PC-3 (cell line): ENCODE results near the gene ADAM15.

Experiments
- CTCF ChIP-seq: fragments of 300-600 bp; sonication (generic); conservative IDR thresholded peaks from 2 replicates; pipeline ENCODE4 v1.5.1; 2017; ENCODE audit warnings: antibody characterized with exemption, low read depth, mild to moderate bottlenecking, low read length
- EZH2 ChIP-seq: fragments of 300-600 bp; sonication (generic); IDR thresholded peaks from one replicate; pipeline ENCODE4 v1.6.1; 2017; ENCODE audit warnings: antibody characterized with exemption, mild to moderate bottlenecking, low read length; ENCODE audit not compliant: unreplicated experiment

- TF ChIP-seq EZH2: no peak
- TF ChIP-seq CTCF: no peak
Measured at GRCh38 chr1:155086856-155087535, 35.9 kb downstream of the ADAM15 start.
